ENCODE measurements around the gene PARD3.
"Not testable (repeated sequence)": the region's sequence is repeated elsewhere in the genome, so short reads cannot be mapped to it uniquely, and the experiment has no call there.

Gene PARD3

DNA sequence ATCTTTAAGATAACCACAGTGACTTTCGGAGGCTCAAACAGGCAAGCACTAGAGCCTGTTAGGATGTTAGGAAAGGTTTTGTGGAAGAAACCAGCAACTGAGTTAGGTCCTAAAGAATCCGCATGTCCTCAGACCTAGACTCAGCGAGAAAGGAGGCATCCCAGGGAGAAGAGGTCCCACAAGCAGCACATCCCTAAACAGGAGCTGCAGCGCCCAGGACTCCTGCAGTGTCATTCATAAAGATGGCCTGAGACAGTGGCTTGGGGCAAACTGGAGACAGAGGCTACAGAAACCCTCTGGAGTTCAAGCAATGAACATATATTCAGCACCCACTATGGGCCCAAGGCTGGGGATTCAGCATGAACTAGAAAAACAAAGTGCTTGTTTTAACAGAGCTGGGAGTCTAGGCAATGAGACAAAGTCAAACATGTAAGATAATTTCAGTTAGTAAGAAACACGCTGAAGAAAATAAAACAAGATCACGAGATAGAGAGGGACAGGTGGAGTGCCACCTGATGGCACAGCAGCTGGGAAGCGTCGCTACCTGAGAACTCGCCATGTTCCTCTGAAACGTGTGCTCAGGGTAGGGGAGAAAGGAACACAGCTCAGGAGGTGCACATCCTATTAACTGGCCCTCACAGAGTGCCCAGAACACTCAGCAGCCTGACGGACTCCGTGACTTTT is 48.1 kb downstream of the PARD3 start:
- no peak for DNase-seq (ENCODE audit: low read depth in 2 of 2)

DNA sequence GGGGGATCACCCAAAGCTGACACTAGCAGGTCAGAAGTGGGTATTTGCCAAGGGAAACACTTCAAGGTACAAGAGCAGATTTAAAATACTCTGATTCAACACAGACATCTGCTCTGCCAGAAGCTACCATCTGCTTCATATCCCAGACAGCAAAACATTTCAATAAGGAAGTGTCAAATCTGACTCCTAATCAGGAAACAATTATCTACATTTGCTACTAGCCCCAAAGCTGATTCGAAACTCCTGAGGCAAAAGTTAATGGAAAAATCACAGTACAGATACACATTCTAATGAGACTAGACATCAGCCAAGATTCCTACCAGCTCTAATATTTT is 48.9 kb downstream of the PARD3 start:
- no peak for DNase-seq (ENCODE audit: low read depth in 2 of 2)

DNA sequence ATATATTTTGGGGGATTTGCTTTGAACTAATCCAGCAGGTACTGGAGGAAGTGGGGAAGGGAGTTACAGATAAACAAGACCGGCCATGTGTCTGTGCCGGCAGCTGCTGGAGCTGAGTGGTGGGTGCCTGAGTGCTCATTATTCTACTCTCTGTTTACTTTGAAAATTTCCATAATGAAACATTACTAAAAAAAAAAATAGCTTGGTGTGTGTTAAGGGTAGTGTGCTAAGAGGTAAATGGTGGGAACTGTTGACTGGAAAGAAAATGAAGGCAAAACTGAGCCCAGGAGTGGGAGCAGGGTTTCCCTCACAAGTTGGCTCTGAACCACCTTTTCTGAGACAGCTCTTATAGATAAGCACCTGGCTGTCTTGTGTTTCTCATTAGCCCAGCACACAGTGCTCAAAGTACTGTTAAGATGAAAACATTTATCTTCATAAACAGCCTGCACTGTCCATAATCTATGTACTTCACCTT is 50.6 kb downstream of the PARD3 start:
- no peak for DNase-seq (ENCODE audit: low read depth in 2 of 2)

DNA sequence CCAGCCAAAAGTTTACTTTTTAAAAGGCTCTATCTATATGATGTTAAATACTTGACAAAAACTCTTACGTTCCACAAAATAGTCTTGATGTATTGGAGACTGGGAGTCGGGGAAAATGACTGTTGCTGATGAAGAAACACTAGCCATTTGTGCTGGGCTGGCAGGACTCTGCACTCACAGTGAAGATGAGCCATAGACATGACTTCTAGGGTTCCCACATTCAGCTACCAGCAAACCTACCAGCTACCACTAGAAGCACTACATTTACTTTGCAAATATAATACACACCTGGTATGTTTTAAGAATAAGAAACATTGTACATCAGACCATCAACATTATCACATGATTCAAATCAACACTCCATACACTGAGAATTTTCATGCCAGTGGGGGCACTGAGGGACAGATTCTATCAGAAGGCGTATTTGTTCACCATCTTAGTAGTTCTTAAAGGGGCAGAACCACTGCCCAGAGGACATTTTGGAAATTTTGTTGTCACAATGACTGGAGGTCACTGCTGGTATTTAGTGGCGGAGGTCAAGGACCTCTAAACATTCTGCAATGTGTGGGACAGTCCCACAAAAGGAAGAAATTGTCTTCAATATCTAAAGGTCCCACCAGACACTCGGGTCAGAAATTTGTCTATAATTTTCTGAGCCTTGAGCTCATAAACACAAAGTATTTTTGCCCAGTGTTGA is 52.3 kb downstream of the PARD3 start:
- no peak for DNase-seq (ENCODE audit: low read depth in 2 of 2)

DNA sequence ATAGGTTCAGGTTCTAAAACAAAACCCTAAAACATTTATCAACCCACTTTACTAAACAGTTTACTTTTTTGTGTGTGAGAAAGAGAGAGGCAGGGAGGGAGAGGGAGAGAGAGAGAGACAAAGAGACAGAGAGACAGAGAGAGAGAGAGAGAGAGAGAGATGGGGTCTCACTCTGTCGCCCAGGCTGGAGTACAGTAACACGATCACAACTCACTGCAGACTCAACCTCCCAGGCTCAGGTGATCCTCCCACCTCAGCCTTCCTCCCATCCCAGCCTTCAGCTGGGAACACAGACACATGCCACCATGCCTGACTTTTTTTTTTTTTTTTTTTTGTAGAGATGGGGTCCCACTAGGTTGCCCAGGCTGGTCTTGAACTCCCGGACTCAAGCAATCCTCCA is 52.9 kb downstream of the PARD3 start:
- DNase-seq (ENCODE audit: low read depth in 2 of 2) = no peak

DNA sequence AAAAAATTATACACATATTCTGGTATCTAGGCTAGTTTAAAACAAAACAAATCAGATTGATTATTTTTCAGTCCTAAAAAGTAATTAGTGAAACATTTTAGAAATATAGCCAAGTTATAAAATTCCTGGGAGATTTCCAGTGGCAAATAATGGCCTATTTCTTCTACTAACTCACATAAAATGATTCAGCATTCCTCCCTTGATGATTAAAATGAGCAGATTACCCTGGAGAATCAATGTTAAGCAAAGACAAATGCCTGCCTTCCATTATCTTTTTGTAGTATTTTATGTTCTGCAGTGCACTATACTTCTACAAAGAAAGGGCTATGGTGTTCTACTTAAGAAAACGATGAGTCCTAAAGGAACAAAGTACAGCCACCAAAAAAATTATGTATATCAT is 53.6 kb downstream of the PARD3 start:
- no peak for DNase-seq (ENCODE audit: low read depth in 2 of 2)

DNA sequence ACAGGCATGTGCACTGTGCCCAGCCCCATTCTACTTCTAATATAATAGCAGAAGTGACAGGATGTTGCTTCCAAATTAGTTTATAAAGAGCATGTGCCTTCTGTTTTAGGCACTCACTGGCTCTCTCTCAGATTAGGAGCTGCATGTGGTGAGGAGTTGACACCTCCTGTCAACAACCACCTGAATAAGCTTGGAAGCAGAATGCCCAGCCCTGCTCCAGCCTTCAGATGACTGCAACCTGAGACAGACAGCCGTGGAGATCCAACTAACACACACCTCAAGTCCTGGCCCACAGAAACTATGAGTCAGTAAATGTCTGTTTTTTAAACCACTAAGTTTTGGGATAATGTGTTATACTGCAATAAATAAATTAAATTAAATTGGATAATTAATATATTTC is 54.5 kb downstream of the PARD3 start:
- no peak for DNase-seq (ENCODE audit: low read depth in 2 of 2)

DNA sequence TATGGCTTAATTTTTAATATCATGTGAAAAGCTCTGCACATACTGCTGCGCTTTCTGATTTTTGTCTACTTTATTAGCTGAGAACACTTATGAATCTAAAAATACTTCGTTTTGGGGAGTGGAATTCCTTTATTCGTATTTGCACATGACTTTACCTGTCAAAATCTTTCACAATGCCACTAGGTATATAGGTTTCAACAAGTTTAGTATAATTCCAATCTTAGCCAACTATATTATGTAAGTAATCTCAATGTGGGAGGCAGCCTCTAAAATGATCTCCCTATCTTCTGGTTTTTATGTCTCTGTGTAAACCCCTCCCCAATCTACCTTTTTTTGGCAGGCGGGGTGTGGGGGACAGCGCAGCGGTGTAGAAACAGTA is 55.3 kb downstream of the PARD3 start:
- DNase-seq (ENCODE audit: low read depth in 2 of 2) = no peak

DNA sequence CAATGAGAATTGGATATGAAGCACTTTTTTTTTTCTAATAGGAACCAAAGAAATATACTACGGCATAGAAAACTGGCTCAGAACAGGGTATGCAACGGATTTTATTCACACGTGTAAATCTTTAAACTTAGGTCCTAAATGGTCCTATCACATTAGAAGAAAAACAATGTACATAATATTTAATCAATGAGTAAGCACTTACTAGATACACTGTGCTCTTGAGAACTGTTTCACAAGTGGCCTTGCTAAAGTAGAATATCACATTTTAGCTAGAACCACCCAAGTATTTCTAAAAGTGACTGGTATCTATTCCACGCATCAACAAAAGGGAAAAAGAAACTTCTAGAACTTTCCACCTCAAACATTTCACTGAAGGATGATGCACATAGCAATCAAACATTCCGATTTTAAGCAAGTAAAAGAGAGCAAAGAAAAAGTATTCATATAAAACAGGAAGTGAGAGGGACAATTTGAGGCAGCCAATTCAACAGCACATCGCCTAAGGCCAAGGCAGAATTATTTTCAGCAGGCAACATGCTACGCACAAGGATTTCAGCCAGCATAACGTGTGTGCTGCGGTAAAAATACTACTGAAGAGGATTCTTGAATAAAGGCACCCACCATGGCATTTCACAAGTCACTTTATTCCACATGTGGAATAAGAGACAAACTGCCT is 55.8 kb downstream of the PARD3 start:
- no peak for DNase-seq (ENCODE audit: low read depth in 2 of 2)

DNA sequence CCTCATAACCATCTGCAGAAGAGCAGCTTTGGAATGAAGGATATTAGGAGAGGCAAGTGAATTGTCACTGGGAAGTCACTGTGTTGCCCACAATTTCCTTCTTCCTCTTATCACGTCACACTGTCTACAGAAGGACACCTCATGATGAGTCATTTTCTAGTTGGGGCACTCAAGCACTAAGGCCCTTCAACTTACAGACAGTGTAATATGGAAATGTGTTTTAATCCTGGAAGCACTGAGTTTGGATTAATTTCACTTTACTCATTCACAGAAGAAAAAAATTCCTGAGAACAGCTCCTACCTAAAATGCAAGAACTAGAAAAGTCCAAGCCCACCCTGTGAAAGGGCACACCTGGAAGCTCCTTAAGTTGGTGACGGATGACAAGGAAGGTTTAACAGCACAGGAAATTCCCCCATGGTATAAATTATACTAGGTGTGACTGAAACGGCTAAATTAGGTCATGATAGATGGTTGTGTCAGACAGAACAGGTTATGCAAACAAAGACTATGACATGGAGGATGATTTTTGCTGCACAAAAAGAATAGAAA is 56.6 kb downstream of the PARD3 start:
- DNase-seq (ENCODE audit: low read depth in 2 of 2) = no peak

DNA sequence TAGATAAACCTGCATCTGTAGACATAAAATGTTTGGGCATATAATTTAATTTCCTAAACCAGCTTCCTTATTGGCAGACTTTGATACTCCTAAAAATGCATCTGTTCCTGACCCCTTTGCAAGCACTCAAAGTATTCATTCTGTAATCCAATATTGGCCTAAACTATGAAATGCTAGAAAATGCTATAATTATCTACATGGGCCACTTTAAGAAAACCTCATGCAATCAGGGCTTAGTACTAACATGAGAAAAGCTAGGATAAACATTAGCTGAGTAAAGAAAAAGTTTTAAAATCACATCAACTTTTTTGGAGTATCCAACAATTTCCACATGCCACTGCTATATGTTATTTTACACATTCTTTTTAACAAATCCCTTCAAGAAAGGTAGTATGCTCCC is 57.2 kb downstream of the PARD3 start:
- DNase-seq (ENCODE audit: low read depth in 2 of 2) = no peak

DNA sequence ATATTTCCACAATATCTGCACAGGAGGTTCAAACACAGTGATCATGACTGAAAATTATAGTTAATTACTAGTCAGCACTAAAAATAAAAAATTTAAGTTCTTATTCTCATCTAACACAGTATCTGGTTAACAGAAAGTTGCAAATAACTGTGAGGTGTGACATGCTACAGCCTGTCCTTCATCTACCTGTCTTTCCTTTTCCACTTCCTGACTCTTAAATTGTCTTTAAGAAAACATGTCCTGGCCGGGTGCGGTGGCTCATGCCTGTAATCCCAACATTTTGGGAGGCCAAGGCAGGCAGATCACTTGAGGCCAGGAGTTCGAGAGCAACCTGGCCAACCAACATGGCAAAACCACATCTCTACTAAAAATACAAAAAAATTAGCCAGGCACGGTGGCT is 57.9 kb downstream of the PARD3 start:
- DNase-seq (ENCODE audit: low read depth in 2 of 2) = not testable (repeated sequence)

DNA sequence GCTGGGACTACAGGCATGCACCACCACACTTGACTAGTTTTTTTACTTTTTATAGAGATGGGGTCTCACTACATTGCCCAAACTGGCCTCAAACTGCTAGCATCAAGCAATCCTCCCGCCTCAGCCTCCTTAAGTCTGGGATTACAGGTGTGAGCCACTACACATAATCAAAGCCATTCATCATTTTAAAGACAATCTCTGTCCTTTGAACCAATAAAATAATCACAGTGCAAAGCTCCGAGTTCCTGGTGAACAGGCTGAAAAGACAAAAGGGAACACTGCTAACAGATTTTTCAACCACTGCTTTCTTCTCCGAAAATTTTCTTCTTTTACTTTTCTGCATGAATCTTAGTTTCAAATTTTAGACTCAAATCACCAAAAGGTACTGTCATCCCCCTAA is 58.5 kb downstream of the PARD3 start:
- DNase-seq (ENCODE audit: low read depth in 2 of 2) = no peak

DNA sequence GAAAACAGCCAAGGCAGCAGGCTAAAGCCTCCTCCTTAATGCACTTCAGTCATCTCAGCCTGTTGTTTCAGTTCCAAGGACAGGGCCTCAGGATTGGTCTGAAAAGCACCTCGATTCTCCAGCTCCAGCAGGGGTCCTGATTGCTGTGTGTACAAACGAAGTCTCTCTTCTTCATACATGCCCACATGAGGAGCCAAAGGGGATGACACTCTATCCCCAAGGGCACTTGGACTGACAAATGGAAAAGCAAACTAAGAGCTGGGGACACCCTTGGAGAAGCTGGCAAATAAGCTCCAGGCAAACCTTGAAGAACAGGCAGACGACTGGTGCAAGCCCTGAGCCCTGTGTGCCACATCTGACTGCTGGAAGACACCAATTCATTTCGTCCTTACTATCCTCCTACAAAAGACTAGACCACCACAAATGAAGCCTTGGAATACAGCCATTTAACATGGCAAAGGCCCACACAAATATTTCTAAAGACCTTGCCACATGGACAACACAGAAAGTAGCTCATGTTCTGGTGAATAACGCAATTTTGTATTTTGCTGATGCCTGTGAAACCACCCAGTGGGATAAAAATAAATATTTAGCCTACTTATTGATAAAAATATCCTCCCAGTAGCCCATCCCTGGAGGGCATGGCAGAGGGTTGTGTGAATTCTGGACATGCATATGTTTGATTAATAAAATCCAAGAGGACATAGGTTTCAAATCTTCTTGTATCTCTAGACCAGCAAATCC is 61.9 kb downstream of the PARD3 start:
- DNase-seq (ENCODE audit: low read depth in 2 of 2) = no peak

DNA sequence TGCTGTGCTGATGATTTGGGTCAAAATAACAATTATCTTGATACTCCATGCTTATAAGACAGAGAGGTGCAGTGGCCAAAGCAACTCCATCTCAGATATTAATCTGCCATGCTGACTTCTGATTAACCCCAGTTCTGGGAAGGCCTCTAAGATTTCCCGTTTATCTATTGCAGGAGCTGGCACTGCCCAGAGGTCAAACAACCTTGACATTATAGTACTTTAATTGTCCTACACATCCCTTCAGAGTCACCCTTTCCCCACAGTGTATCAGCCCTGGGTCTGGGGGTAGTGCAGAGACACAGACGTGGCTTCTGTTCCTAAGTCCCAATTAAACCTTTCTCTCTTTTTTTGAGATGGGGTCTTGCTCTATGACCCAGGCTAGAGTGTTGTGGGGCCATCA is 63.8 kb downstream of the PARD3 start:
- no peak for DNase-seq (ENCODE audit: low read depth in 2 of 2)

DNA sequence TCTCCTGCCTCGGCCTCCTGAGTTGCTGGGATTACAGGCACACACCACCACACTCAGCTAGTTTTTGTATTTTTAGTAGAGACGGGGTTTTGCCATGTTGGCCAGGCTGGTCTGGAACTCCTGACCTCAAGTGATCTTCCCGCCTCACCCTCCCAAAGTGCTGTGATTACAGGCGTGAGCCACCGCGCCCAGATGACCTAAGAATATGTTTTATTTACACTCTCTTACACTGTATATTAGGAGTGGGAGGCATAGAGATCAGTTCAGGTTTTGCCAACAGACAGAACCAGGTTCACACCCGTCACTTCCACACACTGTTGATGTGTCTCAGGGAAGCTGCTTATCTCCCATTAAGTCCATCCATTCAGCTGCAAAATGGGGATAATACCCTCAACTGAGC is 64.3 kb downstream of the PARD3 start:
- DNase-seq (ENCODE audit: low read depth in 2 of 2) = not testable (repeated sequence)

DNA sequence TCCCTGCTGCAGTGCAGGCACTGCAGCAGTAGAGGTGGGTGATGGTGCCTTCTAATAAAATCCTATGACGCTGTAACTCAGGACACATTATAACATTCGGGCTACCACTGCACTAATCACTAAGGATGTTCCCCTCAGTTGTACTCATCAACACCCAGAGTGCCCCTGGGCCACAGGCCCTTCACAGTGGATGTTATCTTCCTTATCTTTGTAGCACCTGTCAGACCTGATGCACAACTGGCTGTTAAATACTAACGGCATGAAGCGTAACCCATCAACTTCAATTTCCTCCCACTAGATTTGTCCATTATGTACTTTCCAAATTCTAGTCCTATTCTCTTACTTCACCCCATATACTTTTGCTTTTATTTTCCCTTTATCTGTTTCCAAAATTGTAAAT is 66.3 kb downstream of the PARD3 start:
- DNase-seq (ENCODE audit: low read depth in 2 of 2) = no peak

DNA sequence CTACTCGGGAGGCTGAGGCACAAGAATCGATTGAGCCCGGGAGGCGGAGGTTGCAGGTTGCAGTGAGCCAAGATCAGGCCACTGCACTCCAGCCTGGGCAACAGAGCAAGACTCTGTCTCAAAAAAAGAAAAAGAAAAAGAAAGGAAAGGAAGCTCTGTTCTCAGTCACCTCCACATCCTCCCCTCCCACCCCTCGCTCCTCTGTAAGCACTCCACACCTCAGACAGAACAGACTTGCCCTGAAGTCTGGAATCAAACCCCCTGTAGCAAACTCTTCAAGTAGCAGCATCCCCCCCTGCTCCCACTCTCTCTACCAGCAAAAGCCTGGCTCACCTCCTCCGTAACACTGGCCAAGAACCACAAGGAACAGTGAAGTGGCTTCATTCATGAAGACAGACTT is 66.7 kb downstream of the PARD3 start:
- no peak for DNase-seq (ENCODE audit: low read depth in 2 of 2)

DNA sequence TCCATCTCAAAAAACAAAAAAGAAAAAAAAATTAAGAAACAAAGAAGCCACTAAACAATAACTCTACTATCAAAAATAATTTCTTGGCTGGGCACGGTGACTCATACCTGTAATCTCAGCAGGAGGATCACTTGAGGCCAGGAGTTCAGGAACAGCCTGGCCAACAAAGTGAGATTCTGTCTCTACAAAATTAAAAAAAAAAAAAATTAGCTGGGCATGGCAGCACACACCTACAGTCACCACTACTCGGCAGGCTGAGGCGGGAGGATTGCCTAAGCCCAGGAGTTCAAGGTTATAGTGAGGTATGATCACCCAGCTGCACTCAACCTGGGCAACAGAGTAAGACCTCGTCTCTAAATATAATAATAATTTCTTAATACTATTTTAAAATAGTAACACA is 69.0 kb downstream of the PARD3 start:
- DNase-seq (ENCODE audit: low read depth in 2 of 2) = no peak

DNA sequence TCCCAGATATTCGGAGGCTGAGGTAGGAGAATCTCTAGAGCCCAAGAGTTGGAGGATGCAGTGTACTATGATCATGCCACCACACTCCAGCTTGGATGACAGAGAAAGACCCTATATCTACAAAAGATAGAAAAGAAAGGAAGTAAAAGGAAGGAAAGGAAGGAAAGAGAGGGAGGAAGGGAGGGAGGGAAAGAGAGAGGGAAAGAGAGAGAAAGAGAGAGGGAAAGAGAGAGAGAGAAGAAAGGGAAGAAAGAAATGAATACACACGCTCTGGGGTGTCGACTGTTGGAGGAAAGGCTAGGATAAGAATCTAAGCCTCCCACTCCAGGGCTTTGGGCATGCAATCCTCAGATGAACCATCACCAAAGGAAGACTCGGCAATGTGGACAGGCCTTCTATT is 69.9 kb downstream of the PARD3 start:
- no peak for DNase-seq (ENCODE audit: low read depth in 2 of 2)

DNA sequence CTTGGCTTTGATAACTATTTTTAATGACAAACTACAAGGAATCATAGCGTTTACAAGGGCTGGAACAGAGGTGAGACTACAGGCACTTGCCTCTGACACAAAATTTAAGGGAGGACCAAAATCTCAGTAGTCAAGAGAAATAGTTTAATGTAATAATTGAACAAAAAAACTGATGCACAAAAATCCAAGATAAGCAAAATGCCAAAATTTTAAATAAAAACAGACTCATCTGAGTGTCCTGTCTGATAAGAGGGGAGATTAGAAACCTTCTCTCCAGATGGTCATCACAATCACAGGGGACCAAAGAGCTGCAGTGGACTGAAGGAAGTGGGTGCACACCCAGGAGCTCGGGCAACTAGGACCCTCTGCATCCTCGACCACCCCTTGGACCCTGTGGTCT is 70.5 kb downstream of the PARD3 start:
- DNase-seq (ENCODE audit: low read depth in 2 of 2) = no peak

DNA sequence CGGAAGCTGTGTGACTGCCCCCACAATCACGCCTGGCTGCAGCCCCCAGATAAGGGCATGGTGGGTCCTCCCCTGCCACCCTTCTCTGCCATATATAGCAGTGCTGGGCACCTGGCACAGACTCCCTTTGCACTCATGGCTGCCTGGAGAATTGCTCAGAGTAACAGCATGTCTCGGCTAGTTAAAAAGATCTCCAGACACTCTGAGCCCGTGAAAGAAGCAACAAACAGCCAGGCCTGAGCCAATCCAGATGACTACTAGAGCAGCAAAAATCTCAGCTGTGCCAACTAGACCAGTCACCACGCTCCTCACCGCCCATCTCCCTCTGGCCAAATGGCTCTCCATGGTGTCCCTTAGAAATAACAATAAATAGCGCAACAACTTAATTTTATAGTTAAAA is 71.3 kb downstream of the PARD3 start:
- no peak for DNase-seq (ENCODE audit: low read depth in 2 of 2)

Data from stimulated activated CD4-positive, alpha-beta T cell treated with anti-CD3 and anti-CD28 coated beads, Interleukin-1b, Interleukin-23, amount 100 ng/mL, for 1 hour (primary cell).